SU-DHL-6 (cell line): ENCODE data around the gene LRRC17.

Source experiments
- EZH2phosphoT487 ChIP-seq: fragments of 200-600 bp; sonication (generic), shearing (Covaris generic); conservative IDR thresholded peaks from 2 replicates; pipeline ENCODE4 v1.6.1; 2018; ENCODE audit warnings: mild to moderate bottlenecking, antibody characterized with exemption, low read length, moderate library complexity, mixed read lengths
- TF ChIP-seq, protein P1 (sequence below): fragments of 200-600 bp; sonication (generic); IDR thresholded peaks from one replicate; pipeline ENCODE4 v1.5.1; 2017; ENCODE audit warnings: antibody characterized with exemption, mild to moderate bottlenecking, low read length, moderate library complexity; ENCODE audit not compliant: insufficient read depth, poor library complexity, severe bottlenecking

DNA sequence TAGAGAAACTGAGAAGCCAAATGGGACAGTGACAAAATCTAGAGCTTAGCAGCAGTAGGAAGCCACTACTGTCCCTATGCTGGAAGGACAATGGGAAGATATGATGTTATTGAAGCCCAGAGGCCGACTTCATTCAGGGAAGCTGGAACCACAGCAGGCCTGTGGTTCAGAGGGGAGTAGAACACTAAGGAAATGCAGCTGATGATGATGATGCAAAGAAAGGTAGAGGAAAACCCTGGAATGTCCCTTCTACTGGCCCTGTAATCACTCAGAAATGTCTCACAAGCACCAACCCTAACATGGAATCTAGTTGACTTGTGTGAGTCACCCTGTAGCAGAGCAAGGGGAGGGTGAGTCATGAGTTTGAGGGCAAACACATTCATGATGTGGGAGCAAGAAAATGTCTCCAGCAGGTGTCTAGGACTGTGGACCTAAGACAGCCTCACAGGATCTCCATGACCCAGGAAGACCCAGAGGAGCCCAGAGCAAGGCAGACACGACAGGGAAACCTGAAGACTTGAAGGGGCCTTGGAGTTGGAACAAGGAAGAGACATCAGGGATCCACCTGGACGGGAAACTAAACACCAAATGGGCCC, 37.0 kb upstream of the LRRC17 start:
- TF ChIP-seq, protein P1, sequence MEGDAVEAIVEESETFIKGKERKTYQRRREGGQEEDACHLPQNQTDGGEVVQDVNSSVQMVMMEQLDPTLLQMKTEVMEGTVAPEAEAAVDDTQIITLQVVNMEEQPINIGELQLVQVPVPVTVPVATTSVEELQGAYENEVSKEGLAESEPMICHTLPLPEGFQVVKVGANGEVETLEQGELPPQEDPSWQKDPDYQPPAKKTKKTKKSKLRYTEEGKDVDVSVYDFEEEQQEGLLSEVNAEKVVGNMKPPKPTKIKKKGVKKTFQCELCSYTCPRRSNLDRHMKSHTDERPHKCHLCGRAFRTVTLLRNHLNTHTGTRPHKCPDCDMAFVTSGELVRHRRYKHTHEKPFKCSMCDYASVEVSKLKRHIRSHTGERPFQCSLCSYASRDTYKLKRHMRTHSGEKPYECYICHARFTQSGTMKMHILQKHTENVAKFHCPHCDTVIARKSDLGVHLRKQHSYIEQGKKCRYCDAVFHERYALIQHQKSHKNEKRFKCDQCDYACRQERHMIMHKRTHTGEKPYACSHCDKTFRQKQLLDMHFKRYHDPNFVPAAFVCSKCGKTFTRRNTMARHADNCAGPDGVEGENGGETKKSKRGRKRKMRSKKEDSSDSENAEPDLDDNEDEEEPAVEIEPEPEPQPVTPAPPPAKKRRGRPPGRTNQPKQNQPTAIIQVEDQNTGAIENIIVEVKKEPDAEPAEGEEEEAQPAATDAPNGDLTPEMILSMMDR = no peak
- TF ChIP-seq EZH2phosphoT487 = no peak
